Stimulated activated CD4-positive, alpha-beta T cell treated with anti-CD3 and anti-CD28 coated beads, Interleukin-2, amount 100 ng/mL, for 48 hours (primary cell): Measurements from ENCODE around the gene TMEM238.
"Not testable (repeated sequence)": the region's sequence is repeated elsewhere in the genome, so short reads cannot be mapped to it uniquely, and the experiment has no call there.

ENCODE experiments used
- DNase-seq, 2 donors: peaks; one replicate each; pipeline ENCODE4 v3.0.0-alpha.2; 2020

TMEM238 gene

DNA sequence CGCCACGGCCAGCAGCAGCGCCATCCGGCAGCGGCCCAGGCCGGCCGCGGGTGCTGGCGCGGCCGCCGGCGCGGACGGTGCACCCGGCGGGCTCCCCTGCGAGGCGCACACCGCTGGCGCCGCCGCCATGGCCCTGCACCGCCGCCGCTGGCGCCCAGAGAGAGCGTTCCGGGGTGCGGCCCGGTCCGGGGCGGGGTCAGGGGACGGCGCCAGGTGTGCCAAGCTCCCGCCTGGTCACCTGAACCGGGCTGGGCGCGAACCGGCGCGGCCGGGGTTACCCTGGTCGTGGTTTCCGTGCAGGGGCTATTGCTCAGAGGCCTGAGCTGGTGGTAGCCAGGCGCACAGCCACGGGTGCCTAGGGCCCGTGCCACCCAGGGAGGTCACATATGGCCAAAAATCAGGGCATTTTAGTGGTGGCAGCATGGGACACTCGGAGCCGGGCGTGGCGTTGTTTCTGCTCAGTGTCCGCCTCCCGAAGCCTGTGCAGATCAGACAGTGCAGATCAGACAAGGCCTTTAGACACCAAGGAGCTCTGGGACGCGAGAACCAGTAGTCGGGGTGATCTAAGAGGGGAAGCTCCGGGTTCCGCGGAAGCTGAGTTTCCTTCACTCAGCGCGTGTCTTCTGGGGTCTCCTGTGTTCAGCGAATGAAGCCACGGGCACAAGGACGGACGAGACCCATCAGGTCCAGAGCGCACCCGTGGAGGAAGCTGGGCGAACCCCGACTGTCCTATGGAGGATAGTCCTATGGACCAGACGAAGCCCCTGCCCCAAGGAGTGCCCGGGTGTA, at the start of gene TMEM238:
TSS of gene TMEM238 (minus strand) at position 162 of the 789 bp plus-strand sequence. CDS start at position 129, 33 bp downstream.
- peak in 1 of 2 donors; percentile 47 for DNase-seq

DNA sequence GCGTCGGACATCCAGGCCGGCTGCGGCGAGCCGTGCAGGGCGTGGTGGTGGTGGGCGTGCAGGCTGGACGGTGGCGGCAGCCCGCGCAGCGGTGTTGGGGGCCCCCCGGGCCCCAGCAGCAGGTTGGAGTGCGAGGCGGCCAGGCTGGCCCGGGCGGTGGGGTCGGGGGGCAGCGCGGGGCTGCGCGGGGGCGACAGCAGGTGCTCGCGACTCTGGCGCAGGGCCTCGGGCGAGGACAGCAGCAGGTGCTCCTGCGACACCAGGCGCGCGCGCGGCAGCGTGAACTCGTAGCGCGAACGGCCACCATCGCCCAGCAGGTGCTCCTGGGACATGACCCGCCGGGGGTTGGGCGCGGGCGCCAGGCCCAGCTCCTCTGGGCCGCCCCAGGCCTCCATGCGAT, 49.2 kb upstream of the TMEM238 start:
- DNase-seq, result no peak

GRCh38 chr19:55432241-55432959, 48.3 kb upstream of the TMEM238 start:
- DNase-seq, result no peak

DNA sequence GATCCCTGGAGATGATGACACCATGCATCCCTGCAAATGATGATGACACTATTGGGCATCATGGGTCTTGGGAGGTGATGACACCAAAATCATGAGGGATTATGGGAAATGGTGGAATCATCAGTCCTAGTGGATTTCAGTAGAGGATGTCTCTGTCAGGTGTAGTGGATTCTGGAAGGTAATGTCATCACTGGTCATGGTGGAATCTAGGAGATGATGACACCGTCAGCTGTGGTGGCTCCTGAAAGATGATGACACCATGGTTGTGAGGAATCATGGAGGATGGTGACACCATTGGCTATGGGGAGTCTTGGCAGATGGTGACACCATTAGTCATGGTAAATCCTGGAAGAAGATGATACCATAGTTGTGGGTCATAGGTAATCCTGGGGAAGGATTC, 47.1 kb upstream of the TMEM238 start:
- no peak for DNase-seq

- DNase-seq, result no peak
Measured at GRCh38 chr19:55426042-55426441, 42.0 kb upstream of the TMEM238 start.

- no peak for DNase-seq
Measured at GRCh38 chr19:55424518-55424917, 40.4 kb upstream of the TMEM238 start.

GRCh38 chr19:55423225-55424005, 39.3 kb upstream of the TMEM238 start:
- DNase-seq, result no peak

- not testable (repeated sequence) for DNase-seq
Measured at GRCh38 chr19:55421281-55421680, 37.2 kb upstream of the TMEM238 start.

GRCh38 chr19:55419624-55420236, 35.6 kb upstream of the TMEM238 start:
- DNase-seq, result no peak

DNA sequence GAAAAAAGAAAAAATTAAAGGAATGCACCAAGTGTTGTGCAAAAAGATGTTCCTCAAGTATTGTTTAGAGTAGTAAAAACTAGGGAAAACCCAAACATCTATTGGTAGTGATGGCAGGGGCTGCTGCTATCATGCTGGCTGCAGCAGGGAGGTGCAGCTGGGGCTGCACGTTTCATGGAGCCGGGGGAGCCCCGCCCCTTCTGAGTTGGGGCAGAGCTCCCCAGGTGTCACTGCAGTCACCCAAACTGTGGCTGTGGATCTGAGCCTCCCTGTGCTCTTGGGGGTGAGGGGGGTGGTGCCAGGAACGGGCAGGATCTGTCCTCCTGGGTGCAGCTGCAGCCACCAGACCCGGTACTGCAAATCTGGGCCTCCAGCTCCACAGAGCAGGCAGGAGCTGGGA, 35.0 kb upstream of the TMEM238 start:
- no peak for DNase-seq

GRCh38 chr19:55418185-55418584, 34.1 kb upstream of the TMEM238 start:
- peak; percentile 47 to 49 for DNase-seq

GRCh38 chr19:55410168-55410567, 26.1 kb upstream of the TMEM238 start:
- no peak for DNase-seq

- DNase-seq, result not testable (repeated sequence)
Measured at GRCh38 chr19:55409179-55409578, 25.1 kb upstream of the TMEM238 start.

- DNase-seq, result no peak
Measured at GRCh38 chr19:55408533-55408872, 24.4 kb upstream of the TMEM238 start.

DNA sequence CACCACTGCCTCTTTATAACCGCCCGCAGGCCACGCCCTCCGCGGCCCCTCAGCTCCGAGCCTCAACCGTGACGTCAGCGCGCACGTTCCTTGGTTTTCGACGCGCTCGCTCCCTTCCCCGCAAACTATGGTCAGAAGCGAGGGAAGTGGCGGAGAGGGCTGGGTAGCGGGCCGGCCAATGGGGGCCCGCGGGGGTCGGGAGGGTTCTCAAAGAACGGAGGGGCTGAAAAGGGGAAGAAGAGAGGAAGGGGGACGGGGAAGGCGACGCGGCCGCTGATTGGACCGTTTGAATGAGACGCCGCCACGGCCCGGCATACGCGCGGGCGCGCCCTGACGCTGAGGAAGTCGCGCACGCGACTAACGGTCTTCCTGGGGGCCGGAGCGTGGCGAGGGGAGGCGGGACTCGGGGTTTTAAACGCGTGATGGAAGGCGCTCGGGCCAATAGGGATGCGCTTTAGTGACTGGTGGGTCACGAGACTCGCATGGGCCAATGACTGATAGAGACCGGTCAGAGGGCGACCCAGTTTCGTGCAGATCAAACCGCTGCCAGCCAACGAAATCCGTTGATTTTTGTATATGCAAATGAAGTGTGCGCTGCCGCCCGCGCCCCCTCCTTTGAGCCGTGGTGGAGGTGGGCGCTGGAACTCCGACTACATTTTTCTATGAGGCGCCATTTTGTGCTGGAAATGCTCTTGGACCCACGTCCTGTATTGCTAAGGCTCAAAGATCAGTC, 23.9 kb upstream of the TMEM238 start:
- peak; percentile 93 to 95 for DNase-seq

GRCh38 chr19:55407550-55407799, 23.4 kb upstream of the TMEM238 start, which contains the start of gene UBE2S:
TSS of gene UBE2S (minus strand) at chr19:55407788. CDS start at chr19:55407589, 199 bp downstream.
- DNase-seq, result not testable (repeated sequence)

DNA sequence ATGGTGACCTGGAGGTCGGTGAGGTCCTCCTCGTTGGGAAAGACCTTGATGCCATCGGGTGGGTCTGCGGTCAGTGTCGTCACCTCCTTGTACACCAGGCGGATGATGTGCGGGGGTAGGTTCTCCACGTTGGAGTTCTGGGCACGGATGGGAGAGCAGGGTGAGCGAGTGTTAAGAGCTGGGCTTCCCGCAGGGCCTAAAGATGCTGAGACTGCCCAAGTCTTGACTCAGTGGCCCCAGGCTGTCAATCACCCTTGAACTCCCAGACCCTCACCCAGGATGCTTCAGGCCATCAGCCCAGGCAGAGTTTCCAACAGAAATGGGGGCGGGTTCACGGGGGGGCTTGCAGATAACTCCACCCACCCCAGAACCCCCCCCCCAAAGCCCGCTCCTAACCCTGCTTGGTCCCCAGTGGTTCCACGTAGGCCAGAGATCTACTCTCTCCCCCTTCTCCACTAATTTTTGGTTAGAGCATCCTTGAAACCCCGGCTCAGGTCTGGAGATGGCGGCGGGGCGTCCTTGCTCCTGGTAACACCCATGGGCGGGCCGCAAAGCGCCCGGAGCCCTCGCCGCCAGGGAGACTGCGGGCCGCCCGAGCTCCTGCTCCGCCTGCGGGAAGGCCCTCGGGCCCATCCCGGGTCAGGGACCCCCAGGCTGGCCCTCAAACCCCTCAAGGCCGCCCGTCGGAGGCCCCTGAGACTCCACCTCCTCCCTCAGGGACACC, 22.9 kb upstream of the TMEM238 start:
- DNase-seq, result no peak

GRCh38 chr19:55406091-55406825, 22.2 kb upstream of the TMEM238 start:
- no peak for DNase-seq

GRCh38 chr19:55405638-55406037, 21.5 kb upstream of the TMEM238 start:
- DNase-seq, result no peak

DNA sequence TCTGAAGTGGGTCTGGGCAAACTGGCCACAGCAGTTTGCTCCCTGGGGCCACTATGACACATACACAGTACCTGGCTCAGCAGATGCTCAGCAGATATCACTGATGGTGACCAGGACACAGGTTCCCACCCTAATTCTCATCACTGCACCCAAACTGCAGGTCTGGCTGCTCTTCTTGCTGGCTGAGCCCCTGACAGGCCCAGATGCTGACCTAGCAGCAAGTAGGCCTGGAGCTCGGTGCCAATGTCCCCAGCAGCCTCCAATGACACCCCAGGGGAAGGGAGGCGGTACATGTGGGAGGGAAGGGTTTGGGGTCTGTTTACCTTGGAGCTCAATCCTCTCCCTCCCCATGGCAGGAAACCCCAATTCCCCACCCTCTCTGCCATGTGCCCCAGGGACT, 18.4 kb upstream of the TMEM238 start:
- no peak for DNase-seq

DNA sequence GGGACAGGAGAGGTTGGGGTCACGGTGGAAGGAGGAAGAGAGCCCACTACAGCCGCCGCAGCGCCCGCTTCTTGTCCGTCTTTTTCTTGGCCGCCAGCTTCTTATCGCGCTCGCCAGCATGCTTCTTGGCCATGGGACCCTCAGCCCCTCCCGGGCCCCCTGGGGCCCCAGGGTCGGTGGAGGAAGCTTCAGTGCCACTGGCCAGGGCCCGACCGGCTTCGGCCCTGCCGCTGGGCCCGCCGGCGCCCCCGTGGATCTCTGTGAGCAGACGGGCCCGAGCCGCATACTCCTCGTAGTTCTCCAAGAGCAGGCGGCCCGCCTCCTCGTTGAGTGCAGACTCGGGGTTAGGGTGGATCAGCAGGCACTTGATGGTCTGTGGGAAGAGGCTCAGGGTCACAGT, 17.3 kb upstream of the TMEM238 start:
- DNase-seq, result not testable (repeated sequence)
